Stimulated activated CD4-positive, alpha-beta T cell treated with anti-CD3 and anti-CD28 coated beads, TNF-alpha, amount 100 ng/mL, for 24 hours (primary cell): Measurements from ENCODE around the gene GOPC.

Experiments
- DNase-seq, 3 experiments: peaks; one replicate each; pipeline ENCODE4 v3.0.0-alpha.2; 2020; ENCODE audit warnings: low read depth in 3 of 3

The GOPC gene

DNA sequence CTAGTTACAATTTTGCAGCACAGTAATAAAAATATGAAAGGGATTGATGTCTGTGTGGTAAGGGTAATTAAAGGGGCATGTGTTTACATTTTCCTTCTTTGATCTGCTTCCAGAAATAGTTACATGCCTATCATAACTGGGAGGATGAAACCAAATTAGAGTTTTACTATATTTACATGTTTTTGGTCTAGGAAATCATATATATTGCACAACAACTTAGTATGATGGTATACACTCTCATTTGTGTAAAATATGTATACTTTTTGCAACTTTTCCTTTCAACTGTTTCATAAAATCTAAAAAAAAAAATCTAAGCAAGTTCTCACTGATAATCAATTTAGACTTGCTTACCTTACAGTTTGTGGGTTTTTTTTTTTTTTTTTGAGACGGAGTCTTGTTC lies 87.7 kb downstream of the GOPC start:
- no peak for DNase-seq

DNA sequence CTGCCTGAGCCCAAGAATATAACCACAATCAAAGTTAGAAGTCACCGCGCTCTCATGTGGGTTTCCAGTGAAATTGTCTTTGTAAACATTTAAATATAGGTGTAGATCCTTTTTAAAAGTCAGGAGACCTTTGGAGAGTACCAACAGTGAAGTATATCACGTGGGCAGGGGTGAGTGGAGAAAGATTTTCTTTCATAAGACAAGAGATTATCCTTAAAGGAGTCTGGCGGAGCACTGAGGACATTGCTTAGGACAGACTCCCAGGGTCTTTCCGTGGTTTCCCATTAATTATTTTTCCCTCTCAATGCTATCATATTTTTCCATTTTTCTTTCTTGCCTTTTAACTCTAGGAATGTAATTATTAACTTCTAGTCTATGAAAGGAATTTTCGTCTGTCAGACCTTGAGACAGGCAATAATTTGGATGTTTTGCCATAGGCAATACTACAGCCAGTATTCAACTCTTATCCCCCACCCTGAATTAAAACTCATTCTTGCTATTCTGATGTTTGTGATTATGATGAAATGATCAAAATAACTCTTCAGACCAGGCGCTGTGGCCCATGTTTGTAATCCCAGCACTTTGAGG lies 88.4 kb downstream of the GOPC start:
- no peak for DNase-seq

DNA sequence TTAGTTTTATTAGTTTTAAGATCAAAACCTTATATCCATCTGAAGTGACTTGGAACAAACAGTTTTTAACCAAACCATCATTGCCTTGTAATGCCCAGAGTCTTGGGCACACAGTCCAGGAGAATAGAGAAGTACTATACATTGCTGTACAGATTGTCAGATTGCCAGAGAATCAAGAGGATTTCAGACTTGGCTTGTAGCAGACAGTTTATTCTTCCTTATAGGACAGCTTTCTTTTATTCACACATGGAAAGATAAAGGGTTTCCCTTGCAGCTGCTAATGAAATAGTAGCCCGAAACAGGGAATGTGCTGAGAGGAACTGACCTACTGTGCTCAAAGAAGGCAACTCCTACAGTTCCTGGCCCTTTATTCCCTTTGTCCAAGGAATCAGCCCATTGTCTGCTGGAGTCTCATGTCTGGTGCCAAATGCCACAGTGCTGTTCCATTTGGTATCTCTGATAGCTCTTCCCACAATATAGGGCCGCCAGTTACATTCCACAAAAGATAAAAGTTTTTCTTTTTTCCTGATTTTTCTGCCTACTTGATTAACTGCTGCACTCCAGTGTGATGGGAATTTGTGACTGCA lies 89.2 kb downstream of the GOPC start:
- no peak for DNase-seq

DNA sequence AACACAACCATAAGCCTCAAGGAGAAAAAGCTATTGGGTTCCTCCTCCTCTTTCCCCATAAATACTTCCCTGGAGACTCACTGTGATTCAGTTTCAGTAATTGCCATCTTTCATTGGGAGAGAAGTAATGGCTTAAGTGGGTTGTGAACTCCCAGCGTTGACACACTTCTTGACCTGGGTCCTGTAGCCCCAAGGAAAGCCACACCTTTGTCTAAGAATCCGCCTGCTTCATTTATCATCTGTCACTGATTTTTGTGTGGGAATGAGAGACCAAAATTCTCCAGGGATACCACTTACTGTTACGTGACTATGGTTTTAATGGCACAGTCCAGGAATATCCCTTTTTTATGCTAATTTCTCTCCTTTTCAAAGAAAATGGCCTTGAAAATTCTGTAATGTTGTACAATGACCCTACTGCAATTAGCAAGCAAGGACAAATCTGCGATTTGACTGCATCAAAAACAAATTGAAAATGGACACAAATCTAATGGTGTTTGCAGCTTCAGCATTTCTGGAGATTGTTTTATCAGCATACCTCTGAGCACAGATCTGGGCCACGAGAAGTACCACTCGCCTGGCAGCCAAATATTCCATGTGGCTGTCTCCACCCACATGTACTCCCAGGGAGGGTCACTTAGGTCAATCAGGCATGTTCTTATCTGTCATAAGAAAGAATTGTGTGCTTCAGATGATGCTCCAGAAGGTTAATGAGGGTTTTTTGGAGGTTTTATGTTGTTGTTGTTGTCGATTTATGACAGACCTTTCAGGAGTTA lies 90.1 kb downstream of the GOPC start:
- DNase-seq, result no peak
